ENCODE results near the gene PDIA2. TPM values are rescaled to one million over a fixed set of nuclear protein-coding genes. Genes with fewer than 3 reads are reported as not detected.

PDIA2 gene
- polyA plus RNA-seq, 2 of the 4 experiments (the other 2 are of a cell fraction), result 0.45 to 0.52 TPM

DNA sequence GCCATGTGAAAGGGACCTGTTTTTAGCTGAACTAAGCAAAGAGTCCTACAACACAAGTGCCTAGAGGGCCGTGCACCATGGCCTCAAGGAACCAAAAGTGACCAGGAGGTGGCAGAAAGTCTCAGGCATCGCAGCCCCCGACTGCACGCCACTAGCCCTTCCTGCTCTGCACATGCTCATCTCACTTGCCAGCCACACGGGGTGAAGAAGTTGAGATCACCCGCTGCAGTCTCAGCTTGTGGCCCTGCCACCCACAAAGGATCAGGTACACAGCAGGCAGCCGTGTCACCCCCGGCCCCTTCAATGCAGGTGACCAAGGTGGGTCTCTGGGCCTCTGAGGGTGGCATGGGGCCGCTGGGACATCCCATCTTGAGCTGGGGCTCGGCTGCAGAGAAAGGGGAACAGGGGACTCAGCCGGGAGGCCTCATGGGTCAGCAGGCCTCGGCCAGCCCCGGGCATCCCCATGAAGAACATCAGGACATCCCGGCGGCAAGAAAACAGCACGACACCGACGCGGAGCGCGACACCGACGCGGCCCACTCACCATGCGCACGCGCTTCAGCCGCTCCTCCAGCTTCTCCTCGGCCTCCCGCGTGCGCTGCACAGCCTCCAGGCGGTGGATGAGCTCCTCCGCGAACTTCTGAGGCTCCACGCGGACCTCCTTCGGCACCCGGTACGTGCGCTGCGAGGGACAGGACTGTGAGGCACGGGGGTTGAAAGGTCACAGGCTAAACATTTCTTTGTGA, 21.0 kb downstream of the PDIA2 start:
- no peak for FAIRE-seq
- Histone ChIP-seq H3K4me3 (no peak overlapping the region), H3K27ac (no peak overlapping the region), H3K9me3 (no peaks in the 10 kb centered on the region), H3K4me2 (no peak overlapping the region), H3K4me1 (no peaks in the 10 kb centered on the region)
- 90% methylated on average over 43 of the region's 43 CpGs for WGBS (ENCODE audit: missing lambda C conversion rate)
- CTCF ChIA-PET, result interaction anchor here (0.5 to 1.5 kb wide), 4 partner anchors 10 to 66 kb away, joined by 3 to 5 read pairs (median 4); no protein-coding TSS in a partner anchor
- peak; percentile 45 to 66; a peak in 3 of 6 replicates for ATAC-seq
- peak in 1 of 2 experiments; percentile 44 for DNase-seq (ENCODE audit: low read depth in 1 of 2, low spot score in 1 of 2)
- POLR2A ChIA-PET, result no interaction called here
- TF ChIP-seq MAFK (IDR thresholded peaks at IDR 0.05; ENCODE audit: partially characterized antibody), result peak; percentile 31
- no peak for TF ChIP-seq HOXB13 (CRISPR knock-in tag; IDR thresholded peaks at IDR 0.05; ENCODE audit: low read depth)
- TF ChIP-seq CEBPB (IDR thresholded peaks at IDR 0.05), result no peak

DNA sequence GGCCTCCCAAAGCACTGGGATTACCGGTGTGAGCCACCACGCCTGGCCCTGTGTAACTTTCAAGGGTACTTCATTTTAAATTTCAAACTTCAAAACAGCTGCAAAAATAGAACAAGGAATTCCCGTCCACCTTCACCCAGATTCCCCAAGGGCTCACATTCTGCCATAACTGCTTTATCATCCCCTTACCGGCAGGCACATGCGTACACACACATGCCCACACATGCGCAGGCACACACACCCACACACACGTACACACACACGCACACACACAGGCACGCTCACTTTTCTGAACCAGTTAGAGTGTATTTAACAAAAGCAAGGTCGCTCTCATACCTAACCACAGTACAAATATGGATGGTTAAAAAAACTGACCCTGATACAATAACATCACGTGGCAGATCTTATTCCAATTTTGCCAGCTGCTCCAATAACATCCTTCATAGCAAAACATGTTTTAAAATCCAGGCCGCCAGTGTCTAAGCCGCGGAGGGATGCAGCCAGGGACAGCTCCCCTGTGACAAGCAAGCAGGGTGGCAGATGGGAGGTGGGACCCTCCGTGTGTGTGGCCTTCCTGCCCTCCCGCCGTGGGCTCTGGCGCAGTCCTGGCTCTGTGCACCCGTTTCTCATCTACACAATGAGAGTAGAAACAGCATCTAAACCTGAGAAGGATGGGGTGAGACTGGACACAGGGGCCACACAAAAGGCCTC, 23.1 kb downstream of the PDIA2 start:
- Histone ChIP-seq H3K4me3 (no peak overlapping the region), H3K27ac (no peak overlapping the region), H3K9me3 (no peaks in the 10 kb centered on the region), H3K4me1 (no peaks in the 10 kb centered on the region), H3K4me2 (no peak overlapping the region)
- FAIRE-seq, result no peak
- no peak for DNase-seq (ENCODE audit: low read depth in 1 of 2, low spot score in 1 of 2)
- 89% methylated on average over 19 of the region's 19 CpGs for WGBS (ENCODE audit: missing lambda C conversion rate)
- no peak for ATAC-seq
- TF ChIP-seq, protein P1, sequence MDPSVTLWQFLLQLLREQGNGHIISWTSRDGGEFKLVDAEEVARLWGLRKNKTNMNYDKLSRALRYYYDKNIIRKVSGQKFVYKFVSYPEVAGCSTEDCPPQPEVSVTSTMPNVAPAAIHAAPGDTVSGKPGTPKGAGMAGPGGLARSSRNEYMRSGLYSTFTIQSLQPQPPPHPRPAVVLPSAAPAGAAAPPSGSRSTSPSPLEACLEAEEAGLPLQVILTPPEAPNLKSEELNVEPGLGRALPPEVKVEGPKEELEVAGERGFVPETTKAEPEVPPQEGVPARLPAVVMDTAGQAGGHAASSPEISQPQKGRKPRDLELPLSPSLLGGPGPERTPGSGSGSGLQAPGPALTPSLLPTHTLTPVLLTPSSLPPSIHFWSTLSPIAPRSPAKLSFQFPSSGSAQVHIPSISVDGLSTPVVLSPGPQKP (IDR thresholded peaks at IDR 0.05; ENCODE audit: low read depth, low read length), result no peak
- no peak for TF ChIP-seq EP300 (IDR thresholded peaks at IDR 0.05)
- TF ChIP-seq MAFK (IDR thresholded peaks at IDR 0.05; ENCODE audit: partially characterized antibody), result no peak
- TF ChIP-seq CHD2 (IDR thresholded peaks at IDR 0.05; ENCODE audit: low read length, partially characterized antibody), result no peak
- TF ChIP-seq CHD4 (IDR thresholded peaks at IDR 0.05; ENCODE audit: borderline replicate concordance), result no peak
- no peak for TF ChIP-seq CBX8 (IDR thresholded peaks at IDR 0.05)
- TF ChIP-seq TFCP2L1 (CRISPR knock-in tag; IDR thresholded peaks at IDR 0.05), result no peak
- no peak for TF ChIP-seq GATA3 (IDR thresholded peaks at IDR 0.05; ENCODE audit: borderline replicate concordance)
- TF ChIP-seq, protein P2, sequence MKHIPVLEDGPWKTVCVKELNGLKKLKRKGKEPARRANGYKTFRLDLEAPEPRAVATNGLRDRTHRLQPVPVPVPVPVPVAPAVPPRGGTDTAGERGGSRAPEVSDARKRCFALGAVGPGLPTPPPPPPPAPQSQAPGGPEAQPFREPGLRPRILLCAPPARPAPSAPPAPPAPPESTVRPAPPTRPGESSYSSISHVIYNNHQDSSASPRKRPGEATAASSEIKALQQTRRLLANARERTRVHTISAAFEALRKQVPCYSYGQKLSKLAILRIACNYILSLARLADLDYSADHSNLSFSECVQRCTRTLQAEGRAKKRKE (CRISPR knock-in tag; IDR thresholded peaks at IDR 0.05; ENCODE audit: low read depth), result no peak
- TF ChIP-seq FOSB (CRISPR knock-in tag; IDR thresholded peaks at IDR 0.05), result no peak
- TF ChIP-seq NR3C1 (IDR thresholded peaks at IDR 0.05), result no peak
- TF ChIP-seq FOSL2 (IDR thresholded peaks at IDR 0.05), result no peak
- no peak for TF ChIP-seq FOSL2 (CRISPR knock-in tag; IDR thresholded peaks at IDR 0.05)
- no peak for TF ChIP-seq ESRRA (IDR thresholded peaks at IDR 0.05; ENCODE audit: borderline replicate concordance, low read length)
- TF ChIP-seq, protein P3, sequence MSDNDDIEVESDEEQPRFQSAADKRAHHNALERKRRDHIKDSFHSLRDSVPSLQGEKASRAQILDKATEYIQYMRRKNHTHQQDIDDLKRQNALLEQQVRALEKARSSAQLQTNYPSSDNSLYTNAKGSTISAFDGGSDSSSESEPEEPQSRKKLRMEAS (IDR thresholded peaks at IDR 0.05), result no peak
- ChIA-PET POLR2A (no interaction called here), CTCF (no interaction called here)

DNA sequence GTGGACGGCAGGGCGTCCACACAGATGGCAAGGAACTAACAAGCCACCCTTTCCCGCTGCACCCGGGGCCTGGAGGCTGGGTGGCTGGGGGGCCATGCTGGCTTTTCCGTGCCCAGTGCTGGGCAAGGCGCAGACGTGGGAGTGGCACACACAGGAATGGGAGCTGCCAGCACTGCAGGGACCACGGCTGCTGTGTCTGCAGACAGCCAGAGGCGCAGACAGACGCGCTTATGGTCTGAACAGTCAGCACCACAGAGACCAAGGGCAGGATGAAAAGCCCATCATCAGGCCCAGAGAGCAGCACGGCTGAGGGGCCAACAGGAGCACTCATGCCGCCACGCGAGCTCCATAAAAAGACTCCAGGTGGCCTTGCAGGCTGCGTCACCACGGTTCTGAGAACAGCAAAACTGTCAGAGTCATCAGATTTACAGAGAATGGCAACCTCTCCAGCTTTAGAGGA, 24.0 kb downstream of the PDIA2 start:
- DNase-seq (ENCODE audit: low read depth in 1 of 2, low spot score in 1 of 2), result no peak
- Histone ChIP-seq H3K4me1 (no peaks in the 10 kb centered on the region), H3K4me2 (no peak overlapping the region), H3K4me3 (no peak overlapping the region), H3K27ac (no peak overlapping the region), H3K9me3 (no peaks in the 10 kb centered on the region)
- WGBS (ENCODE audit: missing lambda C conversion rate), result 86% methylated on average over 17 of the region's 17 CpGs
- no peak for ATAC-seq
- TF ChIP-seq CBX2 (IDR thresholded peaks at IDR 0.05; ENCODE audit: borderline replicate concordance, low read depth) (no peak), MAFK (IDR thresholded peaks at IDR 0.05; ENCODE audit: partially characterized antibody) (peak; percentile 43), FOSB (CRISPR knock-in tag; IDR thresholded peaks at IDR 0.05) (no peak)
- TF ChIP-seq, protein P4, sequence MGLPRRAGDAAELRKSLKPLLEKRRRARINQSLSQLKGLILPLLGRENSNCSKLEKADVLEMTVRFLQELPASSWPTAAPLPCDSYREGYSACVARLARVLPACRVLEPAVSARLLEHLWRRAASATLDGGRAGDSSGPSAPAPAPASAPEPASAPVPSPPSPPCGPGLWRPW (IDR thresholded peaks at IDR 0.05), result no peak
- FAIRE-seq, result no peak
- ChIA-PET POLR2A (no interaction called here), CTCF (interaction anchor here (1.4 kb wide), 1 partner anchor 11 kb away, joined by 3 read pairs; no protein-coding TSS in a partner anchor)

Measured in A549 (cell line).